ENCODE data around the gene NEO1.

NEO1 gene

GRCh38 chr15:73110201-73110600 lies 57.9 kb downstream of the NEO1 start:
- no peak overlapping the region for H3K23ac ChIP-seq (ENCODE audit: low read depth, low read length, poor library complexity)
- no peak overlapping the region for H3K14ac ChIP-seq (ENCODE audit: low read length)
- no peak overlapping the region for H2BK15ac ChIP-seq (ENCODE audit: low read length)
- H3K18ac ChIP-seq (ENCODE audit: low read length), result no peak overlapping the region
- H3K79me1 ChIP-seq (ENCODE audit: low read depth, low read length), result no peaks in the 10 kb centered on the region
- H3K27ac ChIP-seq (replicated peaks; ENCODE audit: low read length), result no peak overlapping the region
- H2AFZ ChIP-seq (ENCODE audit: low read length), result no peak overlapping the region
- no peak overlapping the region for H3K9ac ChIP-seq (ENCODE audit: low read depth, low read length, poor library complexity)
- no peaks in the 10 kb centered on the region for H3K27me3 ChIP-seq (ENCODE audit: control insufficient read depth in 3 of 3, insufficient read depth in 3 of 3, low read depth in 1 of 3, low read length in 3 of 3)
- no peak overlapping the region for H4K91ac ChIP-seq (ENCODE audit: low read depth, low read length, poor library complexity)
- no peak overlapping the region for H3K4ac ChIP-seq (ENCODE audit: low read length)
- H3K4me1 ChIP-seq (ENCODE audit: control insufficient read depth in 2 of 2, insufficient read depth in 1 of 2, low read depth in 1 of 2, low read length in 2 of 2), result peaks cover 3 to 5% of the 10 kb centered on the region in 2 donors
- H2BK120ac ChIP-seq (ENCODE audit: low read depth, low read length), result no peak overlapping the region
- H2BK12ac ChIP-seq (ENCODE audit: low read length), result no peak overlapping the region
- WGBS, 2 donors (ENCODE audit: extremely low coverage in 2 of 2, insufficient read length in 2 of 2, insufficient replicate concordance in 1 of 2), result no CpG with 5 or more reads among the region's 1 CpG
- no peak overlapping the region for H3K4me3 ChIP-seq (ENCODE audit: low read length in 2 of 2)
- H3K36me3 ChIP-seq (replicated peaks in 1 of 2; ENCODE audit: control insufficient read depth in 2 of 2, insufficient read depth in 2 of 2, low read length in 2 of 2), result no peaks in the 10 kb centered on the region
- no peak overlapping the region for H2BK5ac ChIP-seq (ENCODE audit: low read length)
- DNase-seq (ENCODE audit: low spot score), result no peak
- H2AK5ac ChIP-seq (ENCODE audit: low read depth, low read length), result no peak overlapping the region
- H4K8ac ChIP-seq (ENCODE audit: low read depth, low read length), result no peak overlapping the region
- H3K9me3 ChIP-seq (replicated peaks in 1 of 2; ENCODE audit: control insufficient read depth in 2 of 2, insufficient read depth in 1 of 2, low read depth in 1 of 2, low read length in 2 of 2), result no peaks in the 10 kb centered on the region
- H3K4me2 ChIP-seq (ENCODE audit: insufficient read depth, low read length, poor library complexity, severe bottlenecking), result no peak overlapping the region

GRCh38 chr15:73114064-73114463 lies 61.8 kb downstream of the NEO1 start:
- WGBS, 2 donors (ENCODE audit: extremely low coverage in 2 of 2, insufficient read length in 2 of 2, insufficient replicate concordance in 1 of 2), result no CpG with 5 or more reads among the region's 7 CpGs
- no peak overlapping the region for H2AFZ ChIP-seq (ENCODE audit: low read length)
- peaks cover 7 to 28% of the 10 kb centered on the region in 2 donors for H3K36me3 ChIP-seq (replicated peaks in 1 of 2; ENCODE audit: control insufficient read depth in 2 of 2, insufficient read depth in 2 of 2, low read length in 2 of 2)
- no peak overlapping the region for H3K4ac ChIP-seq (ENCODE audit: low read length)
- no peak overlapping the region for H3K9ac ChIP-seq (ENCODE audit: low read depth, low read length, poor library complexity)
- no peak overlapping the region for H4K91ac ChIP-seq (ENCODE audit: low read depth, low read length, poor library complexity)
- H3K79me1 ChIP-seq (ENCODE audit: low read depth, low read length), result no peaks in the 10 kb centered on the region
- no peak overlapping the region for H2AK5ac ChIP-seq (ENCODE audit: low read depth, low read length)
- no peak overlapping the region for H3K14ac ChIP-seq (ENCODE audit: low read length)
- DNase-seq (ENCODE audit: low spot score), result no peak
- H3K4me1 ChIP-seq (ENCODE audit: control insufficient read depth in 2 of 2, insufficient read depth in 1 of 2, low read depth in 1 of 2, low read length in 2 of 2), result peaks cover 0 to 2% of the 10 kb centered on the region in 2 donors
- H2BK5ac ChIP-seq (ENCODE audit: low read length), result no peak overlapping the region
- H3K27me3 ChIP-seq (ENCODE audit: control insufficient read depth in 3 of 3, insufficient read depth in 3 of 3, low read depth in 1 of 3, low read length in 3 of 3), result no peaks in the 10 kb centered on the region
- H4K8ac ChIP-seq (ENCODE audit: low read depth, low read length), result no peak overlapping the region
- H3K18ac ChIP-seq (ENCODE audit: low read length), result peak overlapping the region; percentile 27
- H3K27ac ChIP-seq (replicated peaks; ENCODE audit: low read length), result no peak overlapping the region
- no peak overlapping the region for H2BK12ac ChIP-seq (ENCODE audit: low read length)
- H3K9me3 ChIP-seq (replicated peaks in 1 of 2; ENCODE audit: control insufficient read depth in 2 of 2, insufficient read depth in 1 of 2, low read depth in 1 of 2, low read length in 2 of 2), result no peaks in the 10 kb centered on the region
- no peak overlapping the region for H2BK15ac ChIP-seq (ENCODE audit: low read length)
- no peak overlapping the region for H3K4me3 ChIP-seq (ENCODE audit: low read length in 2 of 2)
- no peak overlapping the region for H3K23ac ChIP-seq (ENCODE audit: low read depth, low read length, poor library complexity)
- no peak overlapping the region for H2BK120ac ChIP-seq (ENCODE audit: low read depth, low read length)
- no peak overlapping the region for H3K4me2 ChIP-seq (ENCODE audit: insufficient read depth, low read length, poor library complexity, severe bottlenecking)

GRCh38 chr15:73116164-73116563 lies 63.9 kb downstream of the NEO1 start:
- no peak for DNase-seq (ENCODE audit: low spot score)
- no peak overlapping the region for H4K8ac ChIP-seq (ENCODE audit: low read depth, low read length)
- H2AFZ ChIP-seq (ENCODE audit: low read length), result no peak overlapping the region
- no peaks in the 10 kb centered on the region for H3K27me3 ChIP-seq (ENCODE audit: control insufficient read depth in 3 of 3, insufficient read depth in 3 of 3, low read depth in 1 of 3, low read length in 3 of 3)
- H2BK12ac ChIP-seq (ENCODE audit: low read length), result no peak overlapping the region
- H3K36me3 ChIP-seq (replicated peaks in 1 of 2; ENCODE audit: control insufficient read depth in 2 of 2, insufficient read depth in 2 of 2, low read length in 2 of 2), result peaks cover 7 to 38% of the 10 kb centered on the region in 2 donors
- no peaks in the 10 kb centered on the region for H3K79me1 ChIP-seq (ENCODE audit: low read depth, low read length)
- H3K4me2 ChIP-seq (ENCODE audit: insufficient read depth, low read length, poor library complexity, severe bottlenecking), result no peak overlapping the region
- no peak overlapping the region for H3K4ac ChIP-seq (ENCODE audit: low read length)
- peaks cover 0 to 2% of the 10 kb centered on the region in 2 donors for H3K4me1 ChIP-seq (ENCODE audit: control insufficient read depth in 2 of 2, insufficient read depth in 1 of 2, low read depth in 1 of 2, low read length in 2 of 2)
- no peak overlapping the region for H2AK5ac ChIP-seq (ENCODE audit: low read depth, low read length)
- no peak overlapping the region for H3K18ac ChIP-seq (ENCODE audit: low read length)
- H4K91ac ChIP-seq (ENCODE audit: low read depth, low read length, poor library complexity), result no peak overlapping the region
- no CpG with 5 or more reads among the region's 2 CpGs for WGBS, 2 donors (ENCODE audit: extremely low coverage in 2 of 2, insufficient read length in 2 of 2, insufficient replicate concordance in 1 of 2)
- H3K27ac ChIP-seq (replicated peaks; ENCODE audit: low read length), result no peak overlapping the region
- H2BK5ac ChIP-seq (ENCODE audit: low read length), result no peak overlapping the region
- no peak overlapping the region for H3K9ac ChIP-seq (ENCODE audit: low read depth, low read length, poor library complexity)
- no peak overlapping the region for H3K4me3 ChIP-seq (ENCODE audit: low read length in 2 of 2)
- no peak overlapping the region for H3K23ac ChIP-seq (ENCODE audit: low read depth, low read length, poor library complexity)
- H3K9me3 ChIP-seq (replicated peaks in 1 of 2; ENCODE audit: control insufficient read depth in 2 of 2, insufficient read depth in 1 of 2, low read depth in 1 of 2, low read length in 2 of 2), result no peaks in the 10 kb centered on the region
- no peak overlapping the region for H2BK120ac ChIP-seq (ENCODE audit: low read depth, low read length)
- no peak overlapping the region for H3K14ac ChIP-seq (ENCODE audit: low read length)
- H2BK15ac ChIP-seq (ENCODE audit: low read length), result no peak overlapping the region

GRCh38 chr15:73118055-73118454 lies 65.8 kb downstream of the NEO1 start:
- Histone ChIP-seq H2BK120ac (ENCODE audit: low read depth, low read length) (no peak overlapping the region), H3K36me3 (replicated peaks in 1 of 2; ENCODE audit: control insufficient read depth in 2 of 2, insufficient read depth in 2 of 2, low read length in 2 of 2) (peaks cover 9 to 52% of the 10 kb centered on the region in 2 donors), H3K4me2 (ENCODE audit: insufficient read depth, low read length, poor library complexity, severe bottlenecking) (no peak overlapping the region), H4K91ac (ENCODE audit: low read depth, low read length, poor library complexity) (no peak overlapping the region), H2AK5ac (ENCODE audit: low read depth, low read length) (no peak overlapping the region), H3K23ac (ENCODE audit: low read depth, low read length, poor library complexity) (no peak overlapping the region), H3K14ac (ENCODE audit: low read length) (no peak overlapping the region), H3K9ac (ENCODE audit: low read depth, low read length, poor library complexity) (no peak overlapping the region), H2BK15ac (ENCODE audit: low read length) (no peak overlapping the region), H2BK5ac (ENCODE audit: low read length) (no peak overlapping the region), H3K4me3 (ENCODE audit: low read length in 2 of 2) (no peak overlapping the region), H3K18ac (ENCODE audit: low read length) (no peak overlapping the region), H3K27me3 (ENCODE audit: control insufficient read depth in 3 of 3, insufficient read depth in 3 of 3, low read depth in 1 of 3, low read length in 3 of 3) (no peaks in the 10 kb centered on the region), H3K4me1 (ENCODE audit: control insufficient read depth in 2 of 2, insufficient read depth in 1 of 2, low read depth in 1 of 2, low read length in 2 of 2) (peaks cover 0 to 2% of the 10 kb centered on the region in 2 donors), H2AFZ (ENCODE audit: low read length) (no peak overlapping the region), H2BK12ac (ENCODE audit: low read length) (no peak overlapping the region), H3K79me1 (ENCODE audit: low read depth, low read length) (no peaks in the 10 kb centered on the region), H3K4ac (ENCODE audit: low read length) (no peak overlapping the region), H4K8ac (ENCODE audit: low read depth, low read length) (no peak overlapping the region), H3K27ac (replicated peaks; ENCODE audit: low read length) (no peak overlapping the region), H3K9me3 (replicated peaks in 1 of 2; ENCODE audit: control insufficient read depth in 2 of 2, insufficient read depth in 1 of 2, low read depth in 1 of 2, low read length in 2 of 2) (no peaks in the 10 kb centered on the region)
- no CpG with 5 or more reads among the region's 3 CpGs for WGBS, 2 donors (ENCODE audit: extremely low coverage in 2 of 2, insufficient read length in 2 of 2, insufficient replicate concordance in 1 of 2)
- DNase-seq (ENCODE audit: low spot score), result no peak
